ENCODE measurements around the gene HOXD10.

DNA sequence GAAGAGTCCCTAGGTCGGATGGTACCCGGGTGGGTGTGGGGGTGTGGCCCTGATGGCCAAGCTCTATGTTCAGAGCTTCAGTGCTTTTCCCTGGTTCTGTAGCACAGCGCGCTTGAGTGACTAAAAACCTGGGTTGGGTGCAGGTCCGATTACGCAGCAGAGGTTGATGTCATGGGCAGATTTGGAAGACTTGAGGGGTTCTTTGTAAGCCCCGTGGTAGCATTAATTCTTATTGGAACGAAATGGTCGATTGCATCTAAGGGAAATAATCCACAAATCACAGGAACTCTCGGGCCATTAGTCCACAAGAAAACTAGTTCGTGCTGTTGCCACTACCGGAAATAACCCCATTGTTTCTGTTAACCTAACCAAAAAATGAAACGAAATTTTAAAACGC lies 21.9 kb downstream of the HOXD10 start:
- TF ChIP-seq, protein P1, sequence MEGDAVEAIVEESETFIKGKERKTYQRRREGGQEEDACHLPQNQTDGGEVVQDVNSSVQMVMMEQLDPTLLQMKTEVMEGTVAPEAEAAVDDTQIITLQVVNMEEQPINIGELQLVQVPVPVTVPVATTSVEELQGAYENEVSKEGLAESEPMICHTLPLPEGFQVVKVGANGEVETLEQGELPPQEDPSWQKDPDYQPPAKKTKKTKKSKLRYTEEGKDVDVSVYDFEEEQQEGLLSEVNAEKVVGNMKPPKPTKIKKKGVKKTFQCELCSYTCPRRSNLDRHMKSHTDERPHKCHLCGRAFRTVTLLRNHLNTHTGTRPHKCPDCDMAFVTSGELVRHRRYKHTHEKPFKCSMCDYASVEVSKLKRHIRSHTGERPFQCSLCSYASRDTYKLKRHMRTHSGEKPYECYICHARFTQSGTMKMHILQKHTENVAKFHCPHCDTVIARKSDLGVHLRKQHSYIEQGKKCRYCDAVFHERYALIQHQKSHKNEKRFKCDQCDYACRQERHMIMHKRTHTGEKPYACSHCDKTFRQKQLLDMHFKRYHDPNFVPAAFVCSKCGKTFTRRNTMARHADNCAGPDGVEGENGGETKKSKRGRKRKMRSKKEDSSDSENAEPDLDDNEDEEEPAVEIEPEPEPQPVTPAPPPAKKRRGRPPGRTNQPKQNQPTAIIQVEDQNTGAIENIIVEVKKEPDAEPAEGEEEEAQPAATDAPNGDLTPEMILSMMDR (IDR thresholded peaks at IDR 0.05; ENCODE audit: low read depth, low read length): no peak
- TF ChIP-seq EZH2phosphoT487 (IDR thresholded peaks at IDR 0.05; ENCODE audit: low read depth): no peak

Measured in OCI-LY3 (cell line).